NCI-H146 treated with DMSO at 0.1 percent for 48 hours (cell line): ENCODE results near the gene CNOT4.
"Not testable (repeated sequence)": the region's sequence is repeated elsewhere in the genome, so short reads cannot be mapped to it uniquely, and the experiment has no call there.

ENCODE experiments used
- DNase-seq: peaks from one replicate; lab custom pipeline; 2025; ENCODE audit not compliant: unreplicated experiment; lab: John Stamatoyannopoulos, UW

Gene CNOT4

GRCh38 chr7:135366843-135367508, 142.9 kb downstream of the CNOT4 start:
- no peak for DNase-seq

DNA sequence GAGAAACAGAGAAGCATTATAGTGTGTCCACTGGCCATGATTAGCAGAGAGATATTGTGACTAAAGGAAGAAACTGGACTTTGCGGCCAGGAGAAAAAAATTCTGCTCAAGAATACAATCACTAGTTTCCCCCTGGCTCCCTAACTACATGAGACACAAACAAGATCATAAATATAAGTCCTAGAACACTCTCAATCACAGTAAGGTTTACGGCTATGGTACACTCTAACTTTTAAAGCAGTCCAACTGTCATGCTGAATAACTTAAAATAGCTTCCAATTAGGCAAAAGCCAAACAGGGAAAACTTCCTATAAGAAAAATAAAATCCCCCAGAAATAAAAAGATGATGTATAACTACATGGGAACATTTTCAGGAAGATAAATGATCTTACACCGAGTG, 144.2 kb downstream of the CNOT4 start:
- no peak for DNase-seq

DNA sequence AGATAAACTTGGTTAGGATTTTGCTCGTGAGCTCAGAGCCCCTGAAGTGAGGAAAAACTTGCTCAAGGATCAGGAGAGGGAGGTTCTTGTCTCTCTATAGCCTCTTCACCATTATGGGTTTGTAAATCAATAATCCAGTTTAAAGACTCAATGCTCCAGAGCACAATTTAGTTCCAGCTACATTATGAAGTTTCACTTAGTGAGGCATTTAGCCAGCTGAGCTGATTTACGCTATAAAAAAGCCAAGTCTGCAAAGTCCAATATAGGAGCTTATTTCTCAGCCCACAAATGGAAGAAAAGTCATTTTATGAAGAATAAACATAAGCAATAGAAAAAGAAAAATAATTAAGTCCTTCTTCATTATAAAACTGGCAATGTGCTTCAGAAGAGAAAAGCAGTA, 145.7 kb downstream of the CNOT4 start:
- no peak for DNase-seq

DNA sequence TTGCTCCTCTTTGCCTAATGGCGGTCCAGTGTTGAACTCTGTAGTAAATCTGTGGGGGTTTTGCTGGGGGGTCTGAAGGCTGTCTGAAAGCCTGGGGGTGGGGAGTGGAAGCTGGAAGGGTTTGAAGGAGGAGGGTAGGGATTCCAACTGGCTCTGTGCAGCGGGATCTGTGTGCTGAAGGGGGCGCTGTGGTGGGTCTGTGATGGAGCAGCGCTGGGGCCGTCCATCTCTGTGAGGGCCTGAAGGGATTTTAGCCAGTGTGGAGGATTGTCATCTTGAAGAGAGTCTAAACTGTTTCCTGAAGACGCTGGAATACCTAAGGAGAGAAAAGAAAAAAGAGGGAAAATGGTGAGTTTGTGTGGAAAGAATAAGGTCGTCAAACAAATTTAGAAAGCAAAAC, 147.0 kb downstream of the CNOT4 start:
- no peak for DNase-seq

- no peak for DNase-seq
Observed at GRCh38 chr7:135361788-135362187, 148.1 kb downstream of the CNOT4 start.

GRCh38 chr7:135359615-135360014, 150.3 kb downstream of the CNOT4 start:
- no peak for DNase-seq

- DNase-seq, result no peak
Observed at GRCh38 chr7:135355377-135356048, 154.4 kb downstream of the CNOT4 start.

DNA sequence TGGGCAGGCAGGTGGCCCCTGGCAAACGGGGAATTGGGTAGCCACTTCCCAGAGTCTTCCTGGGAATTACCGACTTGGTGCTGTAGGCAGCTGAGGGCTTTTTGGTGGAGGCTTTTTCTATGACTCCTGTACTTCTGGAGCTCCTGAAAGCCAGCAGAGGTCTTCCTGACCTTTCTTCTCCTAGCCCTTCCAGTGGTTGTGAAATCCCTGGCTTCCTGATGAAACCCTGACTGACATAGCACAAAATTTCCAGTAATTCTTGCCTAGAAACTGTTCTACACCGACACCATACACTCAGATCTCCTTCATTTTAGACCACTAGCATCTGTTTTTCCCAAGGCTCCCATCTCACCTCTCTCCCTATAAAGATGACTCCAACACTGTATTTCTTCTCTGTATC, 156.1 kb downstream of the CNOT4 start:
- DNase-seq, result no peak

- no peak for DNase-seq
Observed at GRCh38 chr7:135352285-135352684, 157.6 kb downstream of the CNOT4 start.

GRCh38 chr7:135351070-135351469, 158.8 kb downstream of the CNOT4 start:
- DNase-seq, result not testable (repeated sequence)

DNA sequence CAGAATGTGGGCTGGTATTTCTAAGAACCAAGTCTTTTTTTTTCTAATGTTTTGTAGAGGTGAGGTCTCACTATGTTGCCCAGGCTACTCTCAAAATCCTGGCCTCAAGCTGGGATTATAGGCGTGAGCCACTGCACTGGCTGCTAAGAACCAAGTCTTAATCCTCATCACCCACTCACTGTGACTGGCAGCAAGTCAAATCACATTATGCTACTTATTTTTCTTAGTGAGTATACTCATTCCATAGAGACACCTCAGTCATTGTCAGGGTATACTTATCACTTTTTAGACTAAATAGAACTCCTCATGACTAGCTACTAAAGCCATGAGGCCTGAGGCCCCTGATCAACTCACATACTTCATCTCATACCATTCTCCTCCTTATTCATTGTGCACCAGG, 160.2 kb downstream of the CNOT4 start:
- DNase-seq, result no peak

- no peak for DNase-seq
Observed at GRCh38 chr7:135348493-135348892, 161.4 kb downstream of the CNOT4 start.

- no peak for DNase-seq
Observed at GRCh38 chr7:135343361-135343760, 166.5 kb downstream of the CNOT4 start.

GRCh38 chr7:135342887-135343286, 167.0 kb downstream of the CNOT4 start:
- no peak for DNase-seq

DNA sequence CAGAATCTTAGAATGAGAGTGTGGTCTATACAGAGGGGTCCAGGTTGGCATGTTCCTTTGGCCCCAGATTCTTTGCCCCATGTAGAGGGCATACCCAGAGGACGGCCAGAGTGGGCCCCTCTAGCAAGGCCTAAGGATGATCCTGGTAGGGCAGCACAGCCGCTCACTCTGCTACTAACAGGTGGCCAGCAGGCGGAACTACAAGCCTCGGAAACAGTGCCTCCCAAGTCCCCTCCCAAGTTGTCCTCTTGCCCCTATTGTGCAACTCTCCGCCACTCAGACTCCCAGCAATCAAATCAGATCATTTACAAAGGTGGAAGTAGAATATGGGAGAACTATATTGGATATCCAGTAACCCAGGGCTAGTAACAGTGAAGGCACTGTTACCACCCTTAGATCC, 168.9 kb downstream of the CNOT4 start:
- DNase-seq, result no peak

DNA sequence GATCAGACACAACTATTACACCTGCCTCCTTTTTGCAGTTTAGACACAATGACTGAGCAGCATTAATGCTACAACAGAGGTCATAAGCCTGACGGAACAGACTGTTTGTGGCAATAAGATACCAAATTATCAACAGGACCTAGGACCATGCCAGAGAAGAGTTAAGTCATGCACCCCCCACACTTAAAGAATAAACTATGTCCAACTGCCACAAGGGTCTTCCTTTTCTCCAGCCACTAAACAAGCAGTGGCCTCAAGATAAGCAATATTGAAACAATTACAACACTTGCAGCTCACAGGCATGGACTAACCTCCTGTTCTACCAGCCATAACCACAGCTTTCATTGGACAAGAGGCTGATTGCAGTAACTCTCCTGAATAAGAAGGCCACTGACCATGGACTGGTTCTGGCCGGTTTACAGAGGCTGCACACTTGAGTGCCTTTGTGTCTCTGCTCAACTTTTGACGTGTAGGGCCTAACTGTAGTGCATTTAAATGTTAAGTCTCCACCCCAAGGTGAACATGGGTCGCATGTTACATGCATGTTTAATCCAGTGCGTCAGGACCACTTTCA, 171.8 kb downstream of the CNOT4 start:
- DNase-seq, result no peak

DNA sequence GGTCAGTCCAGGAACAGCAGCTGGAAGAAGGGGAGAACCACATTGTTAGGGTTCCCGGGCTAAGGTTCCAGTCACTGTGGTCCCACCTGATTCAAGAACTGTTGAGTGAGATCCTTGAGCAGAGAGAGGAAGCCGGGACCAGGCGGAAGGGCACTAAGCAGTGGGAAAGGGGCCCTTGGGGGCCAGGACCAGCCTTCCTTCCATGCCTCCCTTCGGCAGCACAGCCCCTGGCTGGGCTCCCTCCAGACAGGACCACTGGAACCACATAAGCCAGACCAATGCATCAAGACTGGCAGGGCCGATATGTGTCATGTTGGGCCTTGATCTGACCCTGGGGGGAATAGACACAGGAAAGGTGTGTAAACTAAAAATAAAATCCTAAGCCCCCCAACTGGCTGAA, 172.4 kb downstream of the CNOT4 start:
- DNase-seq, result no peak

GRCh38 chr7:135335628-135336139, 174.2 kb downstream of the CNOT4 start:
- DNase-seq, result peak; percentile 83

DNA sequence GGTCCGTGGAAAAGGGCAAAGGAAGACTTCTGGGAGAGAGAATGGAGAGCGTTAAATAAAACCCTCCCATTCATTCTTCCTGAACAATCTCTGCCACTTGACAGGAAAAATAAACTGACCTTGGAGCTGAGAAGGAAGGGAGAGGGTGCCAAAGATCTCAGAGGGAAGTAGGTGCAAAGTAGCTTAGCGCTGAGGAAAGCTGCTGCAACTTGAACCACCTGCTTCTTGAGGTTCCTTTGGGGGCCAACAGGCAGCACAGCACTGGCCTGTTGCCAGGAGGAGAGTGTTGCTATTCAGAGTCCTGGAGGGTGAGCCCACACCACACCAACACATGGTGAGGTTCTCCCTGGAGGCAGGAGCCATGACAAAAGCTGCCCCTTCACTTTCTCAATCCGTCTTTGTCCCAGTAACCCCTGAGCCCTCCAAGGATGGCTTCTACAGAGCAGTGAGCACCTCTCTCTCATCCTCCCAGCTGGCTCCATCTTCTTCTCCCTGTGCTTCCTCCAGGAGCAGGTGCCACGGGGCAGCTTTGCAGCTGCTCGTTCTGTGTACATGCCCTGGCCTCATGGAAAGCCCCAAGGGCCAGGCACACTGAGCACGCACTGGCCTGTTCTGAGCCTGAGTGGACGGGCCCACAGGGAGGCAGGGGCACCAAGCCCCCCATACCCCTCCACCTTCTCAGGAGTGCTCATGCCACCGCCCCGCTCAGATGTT, 174.9 kb downstream of the CNOT4 start:
- peak; percentile 46 for DNase-seq

GRCh38 chr7:135333946-135334345, 176.0 kb downstream of the CNOT4 start:
- DNase-seq, result no peak

GRCh38 chr7:135333200-135333599, 176.7 kb downstream of the CNOT4 start:
- no peak for DNase-seq

DNA sequence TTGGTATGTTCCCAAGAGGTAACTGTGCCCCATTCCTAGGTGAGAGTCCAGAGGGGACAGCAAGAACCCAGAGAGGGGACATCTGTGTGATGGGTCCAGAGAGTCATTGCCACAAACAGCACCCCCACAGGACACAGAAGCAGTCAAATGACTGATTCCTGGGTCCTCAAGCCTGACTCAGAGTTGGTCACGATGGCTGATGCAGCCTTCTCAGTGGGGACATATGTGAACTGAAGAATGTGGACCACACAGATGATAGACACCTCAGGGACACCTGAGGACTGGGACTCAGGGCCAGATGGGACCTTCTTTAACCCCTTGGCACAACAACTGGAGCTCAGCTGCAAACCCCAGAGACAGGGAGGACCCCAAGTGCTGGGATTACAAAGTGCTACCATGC, 179.8 kb downstream of the CNOT4 start:
- DNase-seq, result no peak
